Measurements from ENCODE around the gene SKAP2.

GRCh38 chr7:26673271-26673670 lies 191.1 kb downstream of the SKAP2 start:
- no peak for TF ChIP-seq CEBPB (IDR thresholded peaks at IDR 0.05)
- no peak for TF ChIP-seq CREB1 (IDR thresholded peaks at IDR 0.05; ENCODE audit: low read depth)
- TF ChIP-seq, protein P1, sequence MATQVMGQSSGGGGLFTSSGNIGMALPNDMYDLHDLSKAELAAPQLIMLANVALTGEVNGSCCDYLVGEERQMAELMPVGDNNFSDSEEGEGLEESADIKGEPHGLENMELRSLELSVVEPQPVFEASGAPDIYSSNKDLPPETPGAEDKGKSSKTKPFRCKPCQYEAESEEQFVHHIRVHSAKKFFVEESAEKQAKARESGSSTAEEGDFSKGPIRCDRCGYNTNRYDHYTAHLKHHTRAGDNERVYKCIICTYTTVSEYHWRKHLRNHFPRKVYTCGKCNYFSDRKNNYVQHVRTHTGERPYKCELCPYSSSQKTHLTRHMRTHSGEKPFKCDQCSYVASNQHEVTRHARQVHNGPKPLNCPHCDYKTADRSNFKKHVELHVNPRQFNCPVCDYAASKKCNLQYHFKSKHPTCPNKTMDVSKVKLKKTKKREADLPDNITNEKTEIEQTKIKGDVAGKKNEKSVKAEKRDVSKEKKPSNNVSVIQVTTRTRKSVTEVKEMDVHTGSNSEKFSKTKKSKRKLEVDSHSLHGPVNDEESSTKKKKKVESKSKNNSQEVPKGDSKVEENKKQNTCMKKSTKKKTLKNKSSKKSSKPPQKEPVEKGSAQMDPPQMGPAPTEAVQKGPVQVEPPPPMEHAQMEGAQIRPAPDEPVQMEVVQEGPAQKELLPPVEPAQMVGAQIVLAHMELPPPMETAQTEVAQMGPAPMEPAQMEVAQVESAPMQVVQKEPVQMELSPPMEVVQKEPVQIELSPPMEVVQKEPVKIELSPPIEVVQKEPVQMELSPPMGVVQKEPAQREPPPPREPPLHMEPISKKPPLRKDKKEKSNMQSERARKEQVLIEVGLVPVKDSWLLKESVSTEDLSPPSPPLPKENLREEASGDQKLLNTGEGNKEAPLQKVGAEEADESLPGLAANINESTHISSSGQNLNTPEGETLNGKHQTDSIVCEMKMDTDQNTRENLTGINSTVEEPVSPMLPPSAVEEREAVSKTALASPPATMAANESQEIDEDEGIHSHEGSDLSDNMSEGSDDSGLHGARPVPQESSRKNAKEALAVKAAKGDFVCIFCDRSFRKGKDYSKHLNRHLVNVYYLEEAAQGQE (IDR thresholded peaks at IDR 0.05; ENCODE audit: low read depth) = no peak
- no peak for TF ChIP-seq EP300 (IDR thresholded peaks at IDR 0.05; ENCODE audit: borderline replicate concordance)
- no peak for TF ChIP-seq YY1 (IDR thresholded peaks at IDR 0.05; ENCODE audit: low read depth)
- TF ChIP-seq ZBTB7A (IDR thresholded peaks at IDR 0.05; ENCODE audit: low read depth) = no peak
- TF ChIP-seq NFIC (IDR thresholded peaks at IDR 0.05) = no peak
- no peak for TF ChIP-seq TAF1 (IDR thresholded peaks at IDR 0.05; ENCODE audit: low read depth)
- TF ChIP-seq EGR1 (IDR thresholded peaks at IDR 0.05) = no peak
- no peak for TF ChIP-seq RAD21 (IDR thresholded peaks at IDR 0.05; ENCODE audit: low read depth)
- TF ChIP-seq TCF12 (IDR thresholded peaks at IDR 0.05; ENCODE audit: low read depth) = no peak
- no peak for TF ChIP-seq MAX (IDR thresholded peaks at IDR 0.05)
